Stimulated activated CD4-positive, alpha-beta T cell treated with anti-CD3 and anti-CD28 coated beads, Interleukin-15, amount 100 ng/mL, for 24 hours (primary cell): ENCODE measurements around the gene GALNS.

Experiments used
- DNase-seq: peaks from one replicate; pipeline ENCODE4 v3.0.0-alpha.2; 2020

Gene GALNS

DNA sequence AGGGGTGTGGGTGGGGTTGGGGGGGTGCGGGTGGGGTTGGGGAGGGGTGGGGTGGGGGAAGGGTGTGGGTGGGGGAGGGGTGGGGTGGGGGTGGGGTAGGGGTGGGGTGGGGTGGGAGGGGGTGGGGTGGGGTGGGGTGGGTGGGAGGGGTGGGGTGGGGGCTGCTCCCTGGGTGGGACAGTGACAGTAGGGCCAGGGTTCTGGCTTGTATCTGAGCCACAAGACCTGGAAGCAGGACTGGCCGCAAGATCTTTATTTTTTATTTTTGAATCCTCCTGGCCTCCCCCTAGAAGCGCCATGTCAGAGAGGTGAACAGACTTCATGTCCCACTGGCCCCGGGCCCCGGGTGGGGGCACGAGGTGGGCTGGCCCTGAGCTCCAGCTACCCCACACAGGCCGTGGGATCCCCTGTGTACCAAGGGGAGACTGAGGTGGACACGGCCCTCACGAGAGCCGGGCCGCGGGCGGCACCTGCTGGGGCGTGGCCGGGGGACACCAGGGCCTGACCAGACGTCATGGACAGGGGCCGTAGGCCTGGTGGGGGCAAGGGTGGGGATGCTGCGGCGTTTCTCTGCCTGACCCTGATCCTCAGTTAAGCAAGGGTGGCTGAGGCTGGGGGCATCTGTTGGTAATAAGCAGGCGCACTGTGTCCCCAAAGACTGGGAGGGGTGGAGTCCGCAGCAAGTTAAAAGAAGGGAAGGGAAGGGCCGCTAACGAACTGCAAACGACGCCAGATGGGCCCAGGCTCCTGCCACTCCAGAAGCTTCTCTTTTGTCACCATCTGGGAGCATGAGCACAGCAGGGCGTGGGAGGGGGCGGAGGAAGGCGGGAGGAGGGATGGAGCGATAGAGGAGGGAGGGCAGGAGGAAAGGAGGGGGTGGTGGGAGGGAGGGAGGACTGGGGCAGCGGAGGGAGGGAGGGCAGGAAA lies 32.0 kb upstream of the GALNS start:
- no peak for DNase-seq

- no peak for DNase-seq
Observed at GRCh38 chr16:88888057-88888456, 31.3 kb upstream of the GALNS start.

- DNase-seq, result no peak
Observed at GRCh38 chr16:88886845-88887521, 30.2 kb upstream of the GALNS start.

DNA sequence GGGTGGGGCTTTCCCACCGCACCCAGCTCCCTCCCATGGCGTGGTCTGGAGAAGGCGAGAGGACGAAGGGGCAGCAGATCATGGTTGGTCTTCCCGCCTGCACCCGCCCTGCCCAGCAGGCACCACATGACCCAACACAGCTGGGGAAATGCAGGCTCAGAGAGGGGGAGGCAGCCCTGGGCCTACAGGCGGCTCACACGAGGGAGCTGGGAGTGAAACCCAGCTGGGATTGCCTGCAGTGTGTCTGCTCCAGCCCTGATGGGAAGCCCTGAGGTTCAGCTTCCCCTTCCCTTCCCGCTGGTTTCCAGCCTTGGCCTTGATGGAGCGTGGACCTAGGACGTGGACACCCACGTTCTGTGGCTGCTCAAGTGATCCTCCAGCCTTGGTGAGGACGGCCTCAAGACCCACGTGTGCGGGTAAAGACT lies 29.7 kb upstream of the GALNS start:
- no peak for DNase-seq

DNA sequence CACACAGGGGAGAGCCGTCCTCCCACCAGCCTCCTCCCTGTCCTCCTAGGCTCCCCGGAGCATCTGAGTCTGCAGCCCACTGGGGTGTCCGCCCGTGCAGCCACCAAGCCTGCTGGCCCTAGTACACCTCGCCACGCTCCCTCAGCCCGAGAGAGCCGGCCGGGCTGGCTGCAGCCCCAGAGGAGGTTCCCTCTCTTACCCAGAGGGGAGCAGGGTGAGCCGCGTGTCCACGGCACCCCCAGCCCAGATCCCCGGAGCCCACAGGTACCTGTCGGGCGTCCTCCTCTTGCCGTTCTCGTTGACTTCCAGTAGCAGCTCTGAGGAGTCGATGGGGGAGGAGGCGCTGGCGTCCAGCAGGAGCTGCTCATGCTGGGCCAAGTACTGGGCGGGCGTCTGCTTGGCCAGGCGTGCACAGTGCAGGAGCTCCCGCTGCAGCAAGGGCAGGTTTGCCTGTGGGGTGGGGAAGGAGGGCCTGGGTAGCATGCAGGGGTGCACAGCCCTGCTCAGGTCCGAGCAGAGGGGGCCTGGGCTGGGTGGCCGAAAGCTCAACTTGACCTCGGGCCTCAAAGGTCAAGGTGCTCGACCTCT lies 29.0 kb upstream of the GALNS start:
- DNase-seq, result no peak

GRCh38 chr16:88884569-88885271 lies 28.0 kb upstream of the GALNS start:
- no peak for DNase-seq

DNA sequence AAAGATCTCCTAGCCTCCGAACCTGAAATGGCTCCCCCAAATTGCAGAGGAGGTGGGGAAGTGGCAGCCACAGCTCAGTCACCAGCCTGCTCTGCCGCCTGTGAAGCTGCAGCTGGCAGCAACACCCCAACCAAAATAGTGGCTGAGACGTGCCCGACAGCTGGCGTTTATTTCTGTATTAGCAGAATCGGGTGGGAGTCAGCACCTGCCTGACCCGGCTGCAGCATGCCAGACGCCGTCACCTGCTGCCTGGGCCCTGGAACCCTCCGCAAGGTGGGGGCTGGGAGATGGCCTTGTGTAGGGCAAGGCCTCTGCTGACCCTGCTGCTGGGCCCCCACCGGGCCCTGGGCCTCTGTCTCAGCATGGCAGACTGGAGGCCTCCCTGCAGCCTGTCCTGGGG lies 27.2 kb upstream of the GALNS start:
- DNase-seq, result no peak

DNA sequence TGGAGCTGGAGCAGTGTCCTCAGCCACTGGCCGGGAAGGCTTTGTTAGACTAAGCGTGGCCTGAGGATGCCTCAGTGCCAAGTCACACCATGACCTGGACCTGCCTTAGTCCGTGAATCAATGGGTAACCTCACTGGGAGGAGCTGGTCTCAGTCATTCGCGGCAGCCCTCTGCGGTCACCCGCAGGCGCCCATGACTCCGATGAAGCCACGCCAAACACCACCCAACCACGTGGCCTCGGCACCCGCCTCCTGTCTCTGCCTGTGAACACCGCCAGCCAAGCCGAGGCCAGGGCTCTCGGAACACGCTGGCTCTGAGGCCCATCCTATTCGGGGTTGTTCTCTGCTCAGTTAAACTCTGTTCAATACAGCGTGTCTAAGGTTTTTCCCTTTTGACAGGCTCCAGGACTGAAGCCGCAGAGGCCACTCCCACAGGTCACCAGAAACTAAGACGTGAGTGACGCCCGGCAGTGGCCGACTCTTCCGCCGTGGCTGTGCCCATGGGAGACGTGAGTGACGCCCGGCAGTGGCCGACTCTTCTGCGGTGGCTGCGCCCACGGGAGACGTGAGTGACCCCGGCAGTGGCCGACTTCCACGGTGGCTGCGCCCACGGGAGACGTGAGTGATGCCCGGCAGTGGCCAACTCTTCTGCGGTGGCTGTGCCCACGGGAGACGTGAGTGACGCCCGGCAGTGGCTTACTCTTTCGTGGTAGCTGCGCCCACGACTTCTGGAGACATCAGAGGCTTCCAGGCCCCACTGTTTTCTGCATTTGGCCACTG lies 26.6 kb upstream of the GALNS start:
- DNase-seq, result no peak

- DNase-seq, result no peak
Observed at GRCh38 chr16:88882358-88883030, 25.7 kb upstream of the GALNS start.

DNA sequence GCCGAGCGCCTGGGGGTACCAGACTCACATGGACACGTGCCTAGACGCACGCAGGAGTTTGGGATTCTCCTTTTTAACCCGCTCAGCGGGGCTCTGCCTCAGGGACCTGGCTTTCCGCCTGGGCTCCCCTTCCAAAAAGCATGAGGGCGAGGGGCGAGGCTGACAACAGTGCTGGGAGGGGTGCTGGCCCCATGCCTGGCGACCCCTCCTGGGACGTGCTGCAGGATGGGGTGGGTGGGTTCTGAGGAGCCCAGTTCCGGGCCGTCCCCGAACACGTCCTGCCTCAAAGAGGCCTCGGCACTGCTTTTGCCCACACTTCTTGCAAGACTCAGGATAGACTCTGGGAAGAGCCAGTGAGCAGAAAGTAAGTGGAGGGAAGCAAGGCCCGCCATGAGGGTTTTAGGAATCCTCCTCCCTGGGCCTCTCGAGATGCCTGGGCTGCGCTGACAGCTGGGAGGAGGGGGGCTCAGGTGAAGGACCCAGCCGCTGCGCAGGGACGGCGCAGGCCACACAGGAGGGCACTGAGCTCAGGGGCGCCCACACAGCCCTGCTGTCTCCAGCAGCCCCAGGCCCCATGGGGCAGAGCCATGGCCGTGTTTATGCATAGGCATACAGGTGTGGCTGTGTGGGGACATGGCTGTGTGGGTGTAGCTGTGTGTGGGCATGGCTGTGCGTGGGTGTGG lies 25.1 kb upstream of the GALNS start:
- DNase-seq, result no peak

DNA sequence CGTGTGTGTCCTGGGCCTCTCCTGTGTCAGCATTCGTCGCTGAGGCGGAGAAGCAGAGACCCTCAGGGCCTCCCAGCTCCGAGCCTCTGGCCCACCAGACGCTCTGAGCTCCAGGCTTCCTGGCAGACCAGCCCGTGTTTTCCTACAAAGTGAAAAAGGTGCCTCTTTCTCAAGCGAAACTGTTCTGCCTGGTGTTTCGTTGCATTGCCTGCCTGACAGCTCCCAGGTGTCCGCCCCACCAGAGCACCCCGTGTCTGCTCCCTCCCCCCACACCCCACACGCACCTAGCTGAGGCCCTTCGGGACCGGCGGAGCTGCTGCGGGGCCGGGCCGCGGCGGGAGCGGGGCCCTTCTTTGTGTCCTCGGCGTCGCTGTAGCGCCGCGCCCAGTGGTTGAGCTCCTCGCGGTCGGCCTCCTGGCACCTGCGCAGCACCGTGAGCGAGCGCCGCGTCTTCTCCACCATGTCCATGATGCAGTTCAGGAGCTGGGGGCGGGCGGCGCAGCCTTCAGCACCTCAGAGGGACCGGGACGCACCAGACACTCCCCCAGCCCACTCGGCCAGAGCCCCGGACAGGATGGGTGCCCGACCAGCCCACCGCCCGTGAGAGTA lies 24.4 kb upstream of the GALNS start:
- DNase-seq, result no peak

DNA sequence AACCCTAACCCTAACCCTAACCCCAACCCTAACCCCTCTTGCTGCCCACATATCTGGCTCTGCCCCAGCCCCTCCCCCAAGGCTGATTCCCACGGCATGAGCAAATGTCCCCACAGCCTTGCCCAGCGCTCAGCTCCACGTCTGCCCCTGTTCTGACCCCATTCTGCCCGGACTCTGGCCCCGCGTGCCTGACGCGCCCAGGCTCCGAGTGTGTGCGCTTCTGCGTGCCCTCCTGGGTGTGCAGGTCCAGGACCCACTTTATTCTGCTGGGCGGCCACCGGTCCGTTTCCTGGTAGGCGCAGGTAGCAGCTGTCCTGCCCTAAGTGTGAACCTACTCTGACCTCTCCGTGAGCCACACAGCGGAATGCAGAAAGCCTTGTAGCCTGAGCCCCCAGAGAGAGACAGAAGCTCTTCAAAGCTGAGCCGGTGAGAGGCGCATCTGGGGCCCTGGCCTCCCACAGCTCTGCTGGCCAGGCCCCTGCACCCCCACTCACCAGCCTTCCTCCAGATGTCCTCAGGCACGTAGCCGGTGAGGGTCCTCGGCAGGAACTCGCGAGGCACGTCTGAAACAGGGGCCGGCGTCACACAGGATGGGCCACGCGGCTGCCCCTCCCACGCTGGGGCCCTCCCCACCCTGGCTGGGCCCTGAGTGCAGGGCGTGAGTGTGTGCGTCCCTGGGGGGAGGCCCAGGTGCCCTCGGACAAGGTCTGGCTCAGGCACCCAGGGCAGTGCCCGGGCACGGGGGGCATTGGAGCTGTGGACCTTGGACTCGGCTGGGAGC lies 23.7 kb upstream of the GALNS start:
- DNase-seq, result no peak

DNA sequence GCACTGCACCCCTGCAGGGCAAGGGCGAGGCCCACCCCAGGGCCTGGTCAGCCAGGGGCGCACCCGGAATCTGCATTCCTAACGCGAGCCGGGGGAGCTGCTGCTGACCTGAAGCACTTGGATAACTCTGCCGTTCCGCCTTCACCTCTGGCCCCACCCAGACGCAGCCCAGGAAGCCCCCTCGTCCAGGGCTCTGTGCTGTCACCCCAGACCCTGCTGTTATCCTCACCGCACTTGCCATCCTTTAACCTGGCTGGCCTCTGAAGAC lies 23.0 kb upstream of the GALNS start:
- no peak for DNase-seq

- DNase-seq, result no peak
Observed at GRCh38 chr16:88878967-88879787, 22.4 kb upstream of the GALNS start.

- DNase-seq, result no peak
Observed at GRCh38 chr16:88878356-88878755, 21.6 kb upstream of the GALNS start.

GRCh38 chr16:88877564-88878289 lies 21.0 kb upstream of the GALNS start:
- DNase-seq, result no peak

DNA sequence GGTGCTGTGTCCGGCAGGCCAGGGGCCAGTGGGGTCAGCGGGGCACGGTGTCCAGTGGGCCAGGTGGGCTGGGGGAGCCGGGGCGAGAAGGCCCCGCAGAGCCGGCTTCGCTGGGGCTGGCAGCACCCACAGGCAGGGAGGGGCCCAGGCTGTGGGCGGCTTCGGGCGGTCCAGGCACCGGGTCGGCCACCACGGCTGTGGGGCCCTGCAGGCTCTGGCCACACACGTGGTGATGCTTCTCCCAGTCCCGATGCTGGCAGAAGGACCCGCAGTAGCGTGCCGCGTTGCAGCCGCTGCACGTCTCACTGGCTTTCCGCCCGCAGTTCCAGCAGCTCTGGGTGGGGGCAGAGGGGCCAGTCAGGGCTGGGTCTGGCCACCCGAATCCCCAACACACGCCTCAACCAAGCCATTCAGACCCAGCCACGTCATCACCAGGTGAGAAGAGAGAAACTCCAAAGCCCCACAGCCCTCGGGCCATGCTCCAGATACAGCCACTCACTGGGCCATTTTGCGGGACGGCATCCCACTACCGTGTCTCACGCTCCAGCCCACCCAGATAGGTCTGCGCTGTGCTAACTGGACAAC lies 20.3 kb upstream of the GALNS start:
- DNase-seq, result no peak

GRCh38 chr16:88875703-88876234 lies 19.0 kb upstream of the GALNS start:
- no peak for DNase-seq
